ENCODE measurements around the gene CLCNKA. TPM values are rescaled to one million over a fixed set of nuclear protein-coding genes. Genes with fewer than 3 reads are reported as not detected.

The CLCNKA gene
- total RNA-seq: under 1 TPM in 2 of 6 experiments, not detected in 4; 0.43 to 0.47 TPM
- long read RNA-seq: 0 reads

DNA sequence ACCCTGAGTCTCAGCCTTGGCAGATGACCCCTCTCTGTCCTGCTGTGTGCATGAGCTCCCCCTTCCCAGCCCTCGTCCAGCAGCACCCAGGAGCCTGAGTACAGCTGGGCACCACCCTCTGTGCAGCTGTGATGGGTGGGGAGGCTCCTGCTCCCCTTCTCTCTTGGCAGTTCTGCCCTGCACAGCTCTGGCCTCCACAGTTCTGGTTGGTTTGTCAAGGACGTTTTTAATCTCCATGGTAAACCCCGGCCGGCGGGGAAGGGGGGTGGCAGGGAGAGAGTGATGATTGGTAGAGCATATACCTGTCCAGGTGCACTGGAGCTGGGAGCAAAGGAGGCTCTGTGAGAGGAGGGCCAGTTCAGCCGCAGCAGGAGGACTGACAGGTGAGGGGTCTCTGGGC, at the start of gene CLCNKA:
CLCNKA (plus strand) TSS at position 356 of the 400 bp plus-strand sequence. CDS start 584 bp downstream, outside the sequence.
- 89% methylated on average over 4 of the region's 6 CpGs for WGBS (ENCODE audit: insufficient coverage, low coverage, low lambda C conversion rate, missing lambda C conversion rate)
- no peak for DNase-seq
- no peaks in the 10 kb centered on the region for H3K36me3 ChIP-seq
- TF ChIP-seq, protein P1, sequence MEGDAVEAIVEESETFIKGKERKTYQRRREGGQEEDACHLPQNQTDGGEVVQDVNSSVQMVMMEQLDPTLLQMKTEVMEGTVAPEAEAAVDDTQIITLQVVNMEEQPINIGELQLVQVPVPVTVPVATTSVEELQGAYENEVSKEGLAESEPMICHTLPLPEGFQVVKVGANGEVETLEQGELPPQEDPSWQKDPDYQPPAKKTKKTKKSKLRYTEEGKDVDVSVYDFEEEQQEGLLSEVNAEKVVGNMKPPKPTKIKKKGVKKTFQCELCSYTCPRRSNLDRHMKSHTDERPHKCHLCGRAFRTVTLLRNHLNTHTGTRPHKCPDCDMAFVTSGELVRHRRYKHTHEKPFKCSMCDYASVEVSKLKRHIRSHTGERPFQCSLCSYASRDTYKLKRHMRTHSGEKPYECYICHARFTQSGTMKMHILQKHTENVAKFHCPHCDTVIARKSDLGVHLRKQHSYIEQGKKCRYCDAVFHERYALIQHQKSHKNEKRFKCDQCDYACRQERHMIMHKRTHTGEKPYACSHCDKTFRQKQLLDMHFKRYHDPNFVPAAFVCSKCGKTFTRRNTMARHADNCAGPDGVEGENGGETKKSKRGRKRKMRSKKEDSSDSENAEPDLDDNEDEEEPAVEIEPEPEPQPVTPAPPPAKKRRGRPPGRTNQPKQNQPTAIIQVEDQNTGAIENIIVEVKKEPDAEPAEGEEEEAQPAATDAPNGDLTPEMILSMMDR (IDR thresholded peaks at IDR 0.05): no peak
- no peak for TF ChIP-seq POLR2A (IDR thresholded peaks at IDR 0.05)
- peaks cover 0 to 12% (median 4%) of the 10 kb centered on the region in 4 donors for H3K4me1 ChIP-seq
- H3K27me3 ChIP-seq: no peaks in the 10 kb centered on the region
- ATAC-seq: no peak
- no peak within 1 kb of the TSS for H3K4me3 ChIP-seq
- intact Hi-C loops (cut with DNase I): no loop called here
- H3K27ac ChIP-seq: no peak within 1 kb of the TSS
- no peaks in the 10 kb centered on the region for H3K9me3 ChIP-seq

DNA sequence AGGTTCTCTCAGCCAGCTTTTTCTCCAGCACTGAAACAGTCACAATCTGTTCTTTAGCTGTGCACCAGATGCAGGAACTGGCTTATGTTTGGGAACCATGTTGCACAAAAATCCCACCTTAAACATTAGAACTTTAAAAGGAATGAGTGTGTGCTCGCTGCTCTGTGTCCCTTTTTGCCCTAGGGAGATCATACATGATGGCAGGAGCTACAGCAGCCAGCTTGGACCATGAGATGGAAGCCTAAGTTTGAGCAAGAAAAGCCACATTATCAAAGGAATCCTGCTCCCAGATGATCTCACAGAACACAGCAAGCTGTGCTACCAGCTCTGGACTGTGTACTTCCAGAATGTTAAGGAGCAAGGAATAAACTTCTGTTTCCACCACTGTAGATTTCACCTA, 49.4 kb upstream of the CLCNKA start:
- ATAC-seq: no peak
- H3K27me3 ChIP-seq: no peaks in the 10 kb centered on the region
- peaks cover 0 to 16% (median 0%) of the 10 kb centered on the region in 4 donors for H3K36me3 ChIP-seq
- no peak for DNase-seq
- TF ChIP-seq, protein P1 (IDR thresholded peaks at IDR 0.05): no peak
- no peak for TF ChIP-seq POLR2A (IDR thresholded peaks at IDR 0.05)
- H3K4me1 ChIP-seq: peaks cover 0 to 10% (median 0%) of the 10 kb centered on the region in 4 donors
- 83% methylated on average over 1 of the region's 1 CpG for WGBS (ENCODE audit: insufficient coverage, low coverage, low lambda C conversion rate, missing lambda C conversion rate)
- H3K9me3 ChIP-seq: no peaks in the 10 kb centered on the region
- H3K27ac ChIP-seq: no peak overlapping the region
- no peak overlapping the region for H3K4me3 ChIP-seq
- intact Hi-C loops (cut with DNase I): no loop called here

DNA sequence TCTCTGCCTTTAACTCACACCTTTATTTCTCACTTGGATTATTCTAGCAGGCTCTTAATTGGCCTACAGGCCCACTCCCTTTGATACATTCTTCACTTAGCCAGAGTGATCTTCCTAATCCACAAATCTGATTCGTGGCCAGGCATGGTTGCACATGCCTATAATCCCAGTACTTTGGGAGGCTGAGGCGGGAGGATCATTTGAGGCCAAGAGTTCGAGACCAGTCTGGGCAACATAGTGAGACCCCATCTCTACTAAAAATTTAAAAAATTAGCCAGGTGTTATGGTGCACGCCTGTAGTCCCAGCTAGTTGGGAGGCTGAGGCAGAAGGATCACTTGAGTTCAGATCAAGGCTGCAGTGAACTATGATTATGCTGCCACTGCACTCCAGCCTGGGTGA, 48.1 kb upstream of the CLCNKA start:
- no peaks in the 10 kb centered on the region for H3K27me3 ChIP-seq
- no peak for DNase-seq

DNA sequence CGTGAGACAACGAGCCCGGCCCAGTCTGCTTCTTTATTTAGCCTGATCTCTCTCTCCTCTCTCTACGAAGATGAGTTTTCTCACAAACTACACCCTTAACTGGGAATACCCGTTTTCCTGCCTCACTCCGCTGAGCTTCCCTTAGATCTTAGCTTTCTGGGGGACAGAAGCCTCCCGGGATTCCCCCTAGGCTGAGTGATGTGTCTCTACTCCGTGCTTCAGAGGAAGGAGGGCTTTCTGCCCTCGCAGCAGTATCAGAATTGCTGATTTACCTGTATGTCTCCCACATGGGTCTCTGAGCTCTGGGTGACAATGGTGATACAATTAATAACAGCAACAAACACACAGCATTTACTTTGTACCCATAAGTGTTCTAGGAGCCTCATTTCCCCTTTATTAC, 47.0 kb upstream of the CLCNKA start:
- 43% methylated on average over 7 of the region's 9 CpGs for WGBS (ENCODE audit: insufficient coverage, low coverage, low lambda C conversion rate, missing lambda C conversion rate)
- H3K9me3 ChIP-seq: no peaks in the 10 kb centered on the region
- no peak for DNase-seq
- H3K27me3 ChIP-seq: no peaks in the 10 kb centered on the region
- intact Hi-C loops (cut with DNase I): no loop called here
- no peak for TF ChIP-seq POLR2A (IDR thresholded peaks at IDR 0.05)
- TF ChIP-seq, protein P1 (IDR thresholded peaks at IDR 0.05): no peak
- no peak for ATAC-seq
- peak overlapping the region in 1 of 3 donors; percentile 56 for H3K27ac ChIP-seq
- peaks cover 0 to 12% (median 0%) of the 10 kb centered on the region in 4 donors for H3K36me3 ChIP-seq
- H3K4me1 ChIP-seq: peaks cover 0 to 10% (median 0%) of the 10 kb centered on the region in 4 donors
- peak overlapping the region; percentile 79 to 90 (median 82) for H3K4me3 ChIP-seq

More for the DNA sequence above, 48.1 kb upstream of the CLCNKA start:
- 94% methylated on average over 4 of the region's 4 CpGs for WGBS (ENCODE audit: insufficient coverage, low coverage, low lambda C conversion rate, missing lambda C conversion rate)
- peaks cover 0 to 10% (median 0%) of the 10 kb centered on the region in 4 donors for H3K4me1 ChIP-seq
- intact Hi-C loops (cut with DNase I): no loop called here
- no peak overlapping the region for H3K27ac ChIP-seq
- no peak overlapping the region for H3K4me3 ChIP-seq
- H3K9me3 ChIP-seq: no peaks in the 10 kb centered on the region
- TF ChIP-seq, protein P1 (IDR thresholded peaks at IDR 0.05): no peak
- TF ChIP-seq POLR2A (IDR thresholded peaks at IDR 0.05): no peak
- no peak for ATAC-seq
- H3K36me3 ChIP-seq: peaks cover 0 to 16% (median 0%) of the 10 kb centered on the region in 4 donors

Measured in right lobe of liver (tissue), 6 donors.